HPDE6-E6E7 (cell line): ENCODE results near the gene SHF.
"Not testable (repeated sequence)": the region's sequence is repeated elsewhere in the genome, so short reads cannot be mapped to it uniquely, and the experiment has no call there.

Experiments used
- DNase-seq: peaks from one replicate; pipeline ENCODE4 v3.0.0; 2011; ENCODE audit warnings: missing footprints; ENCODE audit errors: extremely low spot score

SHF gene

DNA sequence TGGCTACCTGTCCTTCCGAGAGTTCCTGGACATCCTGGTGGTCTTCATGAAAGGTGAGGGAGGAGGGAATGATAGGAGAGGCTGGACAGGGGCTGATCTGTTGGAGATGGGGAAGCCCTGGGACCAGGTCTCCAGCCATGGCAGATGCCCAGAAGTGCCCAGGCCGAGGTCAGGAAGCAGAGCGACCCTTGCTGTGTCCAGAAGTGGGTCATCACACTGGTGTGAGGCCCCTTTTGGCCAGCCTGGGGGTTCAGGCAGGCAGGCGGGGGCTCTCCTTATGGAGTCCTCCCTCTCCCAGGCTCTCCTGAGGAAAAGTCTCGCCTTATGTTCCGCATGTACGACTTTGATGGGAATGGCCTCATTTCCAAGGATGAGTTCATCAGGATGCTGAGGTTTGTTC lies 40.2 kb downstream of the SHF start:
- DNase-seq: no peak

DNA sequence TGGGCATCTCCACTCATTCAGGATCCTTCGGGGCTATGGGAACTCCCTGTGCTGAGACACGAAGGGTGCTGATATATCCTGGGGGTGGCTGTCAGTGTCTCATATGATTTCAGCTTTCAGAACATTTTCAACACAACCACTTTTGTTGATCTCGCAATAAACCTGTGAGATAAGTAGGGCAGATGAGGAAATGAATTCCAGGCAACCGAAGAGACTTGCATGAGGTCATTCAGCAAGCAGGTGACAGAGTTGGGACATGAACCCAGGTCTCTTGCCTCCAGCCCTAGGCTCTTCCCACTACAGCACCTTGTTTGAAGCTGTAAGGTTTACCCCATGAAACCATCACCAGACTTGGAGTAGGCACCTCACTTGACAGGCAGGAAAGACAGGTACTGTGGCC lies 41.4 kb downstream of the SHF start:
- DNase-seq: no peak

DNA sequence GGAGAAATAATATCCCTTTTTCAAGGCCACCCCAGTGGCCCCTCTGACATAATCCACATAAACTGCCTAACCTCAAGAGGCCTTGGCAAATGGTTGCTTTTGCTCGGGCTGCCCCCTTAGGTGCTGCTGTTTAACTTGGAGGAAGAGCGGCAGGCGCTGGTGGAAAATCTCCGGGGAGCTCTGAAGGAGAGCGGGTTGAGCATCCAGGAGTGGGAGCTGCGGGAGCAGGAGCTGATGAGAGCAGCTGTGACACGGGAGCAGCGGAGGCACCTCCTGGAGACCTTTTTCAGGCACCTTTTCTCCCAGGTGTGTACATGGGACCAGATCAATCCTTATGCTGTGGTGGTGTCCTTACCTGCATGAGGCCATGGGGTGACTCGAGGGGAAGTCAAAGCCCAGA lies 43.0 kb downstream of the SHF start:
- DNase-seq: no peak

GRCh38 chr15:45143946-45144345 lies 43.8 kb downstream of the SHF start:
- no peak for DNase-seq

DNA sequence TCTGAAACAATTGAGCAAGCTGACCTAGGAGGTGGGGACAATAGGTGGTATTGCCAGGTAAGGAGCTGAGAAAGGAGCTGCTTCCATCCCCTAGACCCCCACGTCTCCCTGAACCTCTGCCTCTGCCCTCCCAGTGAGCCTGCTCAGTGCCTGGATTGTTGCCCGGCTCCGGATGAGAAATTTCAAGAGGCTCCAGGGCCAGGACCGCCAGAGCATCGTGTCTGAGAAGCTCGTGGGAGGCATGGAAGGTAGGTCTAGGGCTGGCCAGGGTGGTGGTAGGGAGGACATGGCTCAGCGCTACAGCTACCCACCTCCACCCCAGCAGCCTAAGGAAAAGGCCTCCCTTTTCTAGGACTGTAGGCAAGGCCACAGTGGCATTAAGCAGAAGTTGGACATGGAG lies 44.7 kb downstream of the SHF start:
- DNase-seq: no peak

- DNase-seq: no peak
These were observed 46.4 kb downstream of the SHF start for GRCh38 chr15:45141386-45141785.

GRCh38 chr15:45140557-45141250 lies 47.1 kb downstream of the SHF start:
- DNase-seq: no peak

GRCh38 chr15:45139770-45140169 lies 48.0 kb downstream of the SHF start:
- DNase-seq: no peak

DNA sequence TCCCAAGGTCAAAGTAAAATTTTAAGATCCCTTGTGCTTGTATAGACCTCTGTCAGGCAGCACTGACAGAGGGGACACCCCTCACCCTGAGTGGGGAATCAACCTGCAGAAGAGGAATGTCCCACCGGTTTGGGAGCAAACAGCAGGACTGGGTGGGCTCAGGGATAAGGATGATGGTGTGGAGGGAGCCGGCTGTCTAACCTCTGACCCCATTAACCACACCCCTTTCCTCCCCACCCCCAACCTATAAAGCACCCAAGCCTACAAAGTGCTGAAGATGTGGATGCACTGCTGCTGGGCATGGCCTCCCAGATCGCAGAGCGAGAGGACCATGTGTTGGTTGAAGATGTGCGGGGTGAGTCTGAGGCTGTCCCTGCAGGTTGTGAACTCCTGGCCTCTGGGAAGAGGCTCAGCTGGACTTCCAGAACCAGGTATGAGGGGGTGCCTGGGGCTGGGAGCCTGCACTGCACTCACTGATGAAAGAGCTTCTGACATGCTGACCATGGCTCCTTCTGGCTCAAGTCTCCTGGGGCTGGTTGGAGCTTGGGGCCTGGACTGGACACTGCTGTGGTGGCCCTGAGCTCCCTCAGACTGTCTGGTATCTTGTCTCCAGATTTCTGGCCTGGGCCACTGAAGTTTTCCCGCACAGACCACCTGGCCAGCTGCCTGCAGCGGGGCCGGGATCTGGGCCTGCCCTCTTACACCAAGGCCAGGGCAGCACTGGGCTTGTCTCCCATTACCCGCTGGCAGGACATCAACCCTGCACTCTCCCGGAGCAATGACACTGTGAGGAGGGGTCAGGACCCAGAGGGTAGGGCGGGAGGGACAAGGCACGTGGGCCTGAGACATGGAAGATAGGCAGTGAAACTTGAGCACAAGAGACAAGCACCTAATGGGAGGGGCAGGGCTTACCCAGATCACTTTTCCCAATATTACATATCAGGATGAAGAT lies 48.7 kb downstream of the SHF start:
- DNase-seq: no peak

DNA sequence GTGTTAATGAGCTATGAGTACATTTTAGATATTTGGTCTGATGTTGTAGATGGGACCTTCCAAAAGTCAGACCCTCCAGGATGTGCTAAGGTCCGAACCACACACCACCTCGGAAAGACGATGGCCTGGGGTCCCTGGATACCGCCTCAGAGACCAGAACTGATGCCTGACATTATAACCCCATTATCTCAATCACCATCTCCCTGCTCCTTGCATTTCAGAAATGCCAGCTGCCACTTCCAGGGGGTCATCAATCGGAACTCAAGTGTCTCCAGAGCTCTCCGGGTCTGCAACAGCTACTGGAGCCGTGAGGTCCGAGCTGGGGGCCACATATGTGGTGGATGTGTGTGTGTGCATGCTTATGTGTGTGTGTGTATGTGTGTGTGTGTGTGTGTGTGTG lies 50.1 kb downstream of the SHF start:
- DNase-seq: no peak

- no peak for DNase-seq
These were observed 51.4 kb downstream of the SHF start for GRCh38 chr15:45136378-45136764.

- DNase-seq: not testable (repeated sequence)
These were observed 51.9 kb downstream of the SHF start for GRCh38 chr15:45135705-45136377.

DNA sequence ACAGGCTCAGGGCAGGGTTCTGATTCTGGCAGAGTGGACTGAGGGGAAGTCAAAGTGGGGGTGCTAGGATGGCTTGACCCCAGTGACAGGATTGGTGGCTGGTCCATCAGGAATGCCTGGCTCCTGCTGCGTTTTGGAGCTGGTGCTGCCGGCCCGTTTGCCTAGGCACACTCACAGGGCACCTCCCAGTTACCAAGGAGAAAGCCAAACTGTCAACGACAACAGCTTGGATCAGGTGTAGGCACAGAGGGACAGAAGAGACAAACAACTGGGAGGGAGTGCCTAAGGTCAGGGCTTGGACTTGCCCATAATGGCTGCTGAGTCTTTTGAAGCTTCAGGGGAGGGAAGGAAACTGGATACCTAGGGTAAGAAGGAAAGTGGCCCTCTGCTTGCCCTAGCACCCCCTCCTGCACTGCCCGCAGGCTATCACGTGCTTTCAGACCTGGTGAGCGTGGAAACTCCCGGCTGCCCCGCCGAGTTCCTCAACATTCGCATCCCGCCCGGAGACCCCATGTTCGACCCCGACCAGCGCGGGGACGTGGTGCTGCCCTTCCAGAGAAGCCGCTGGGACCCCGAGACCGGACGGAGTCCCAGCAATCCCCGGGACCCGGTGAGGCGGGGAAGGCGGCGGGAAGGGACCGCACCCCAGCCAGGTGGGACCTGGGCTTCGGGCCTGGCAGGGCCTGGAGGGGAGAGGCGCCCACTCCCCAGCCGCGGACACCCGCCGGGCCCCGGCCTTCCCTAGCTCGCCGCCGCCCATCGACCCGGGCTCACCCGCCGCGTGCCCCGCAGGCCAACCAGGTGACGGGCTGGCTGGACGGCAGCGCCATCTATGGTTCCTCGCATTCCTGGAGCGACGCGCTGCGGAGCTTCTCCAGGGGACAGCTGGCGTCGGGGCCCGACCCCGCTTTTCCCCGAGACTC lies 52.8 kb downstream of the SHF start:
- DNase-seq: no peak

DNA sequence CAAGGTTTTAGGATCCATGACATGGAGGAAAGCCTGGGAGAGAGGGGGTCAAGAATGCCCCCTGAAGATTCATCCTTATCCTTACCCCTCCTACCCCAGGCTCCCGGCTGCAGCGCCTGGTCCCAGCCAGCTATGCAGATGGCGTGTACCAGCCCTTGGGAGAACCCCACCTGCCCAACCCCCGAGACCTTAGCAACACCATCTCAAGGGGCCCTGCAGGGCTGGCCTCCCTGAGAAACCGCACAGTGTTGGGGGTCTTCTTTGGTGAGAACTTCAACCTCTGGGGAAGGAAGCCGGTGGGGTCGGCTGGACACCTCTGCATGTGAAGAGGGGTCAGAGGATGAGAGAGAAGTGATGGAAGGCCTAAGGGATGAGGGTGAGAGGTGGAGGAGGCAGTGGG lies 53.7 kb downstream of the SHF start:
- DNase-seq: no peak

DNA sequence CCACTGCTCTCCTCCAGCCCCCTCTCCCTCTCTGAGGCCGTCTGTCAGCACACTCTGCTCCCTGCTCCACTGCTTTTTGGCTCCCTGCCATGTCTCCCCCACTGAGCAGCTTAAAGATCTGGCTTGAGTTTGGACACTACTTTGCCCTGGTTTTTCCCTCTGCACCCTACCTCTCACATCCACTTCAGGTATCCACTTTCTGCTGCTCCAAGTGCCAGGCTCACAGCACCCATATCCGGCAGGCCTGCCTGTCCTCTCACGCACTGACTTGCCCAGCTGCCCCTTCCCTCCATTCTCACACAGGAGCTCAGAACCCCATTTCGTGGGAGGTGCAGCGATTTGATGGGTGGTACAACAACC lies 54.2 kb downstream of the SHF start:
- no peak for DNase-seq

GRCh38 chr15:45132844-45133560 lies 54.8 kb downstream of the SHF start:
- no peak for DNase-seq

- no peak for DNase-seq
These were observed 56.3 kb downstream of the SHF start for GRCh38 chr15:45131510-45131909.

- DNase-seq: no peak
These were observed 57.3 kb downstream of the SHF start for GRCh38 chr15:45130291-45131000.

DNA sequence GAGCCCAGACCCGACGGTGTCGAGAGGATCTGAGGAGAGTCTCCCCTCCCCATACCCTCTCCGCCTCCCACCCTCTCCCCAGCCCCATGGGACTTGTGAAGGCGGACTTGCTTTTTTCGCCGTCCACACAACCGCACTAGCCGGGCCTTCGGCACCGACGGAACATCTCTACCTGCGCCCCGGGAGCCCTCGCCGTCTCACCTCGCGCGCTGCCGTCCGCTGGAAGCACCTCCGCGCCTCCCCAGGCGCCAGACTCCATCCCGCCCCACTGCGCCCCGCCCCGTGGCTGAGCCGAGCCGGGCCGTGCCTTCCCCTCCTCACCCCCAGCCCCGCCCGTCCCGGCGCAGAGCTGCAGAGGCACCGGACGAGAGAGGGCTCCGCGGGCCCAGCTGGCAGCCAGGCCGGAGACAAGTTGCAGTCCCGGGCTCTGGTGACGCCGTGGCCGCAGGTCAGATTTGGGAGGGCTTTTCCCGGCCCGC lies 58.1 kb downstream of the SHF start, which contains the start of the genes DUOX1 and DUOXA1:
TSS of gene DUOX1 (plus strand) at position 344 of the 479 bp plus-strand sequence. CDS start 1,973 bp downstream, outside the sequence.
TSS of gene DUOXA1 (minus strand) at position 229 of the 479 bp plus-strand sequence. CDS start 6,865 bp downstream, outside the sequence.
- DNase-seq: peak; percentile 88
